ENCODE measurements around the gene CPB2.

CPB2 gene

DNA sequence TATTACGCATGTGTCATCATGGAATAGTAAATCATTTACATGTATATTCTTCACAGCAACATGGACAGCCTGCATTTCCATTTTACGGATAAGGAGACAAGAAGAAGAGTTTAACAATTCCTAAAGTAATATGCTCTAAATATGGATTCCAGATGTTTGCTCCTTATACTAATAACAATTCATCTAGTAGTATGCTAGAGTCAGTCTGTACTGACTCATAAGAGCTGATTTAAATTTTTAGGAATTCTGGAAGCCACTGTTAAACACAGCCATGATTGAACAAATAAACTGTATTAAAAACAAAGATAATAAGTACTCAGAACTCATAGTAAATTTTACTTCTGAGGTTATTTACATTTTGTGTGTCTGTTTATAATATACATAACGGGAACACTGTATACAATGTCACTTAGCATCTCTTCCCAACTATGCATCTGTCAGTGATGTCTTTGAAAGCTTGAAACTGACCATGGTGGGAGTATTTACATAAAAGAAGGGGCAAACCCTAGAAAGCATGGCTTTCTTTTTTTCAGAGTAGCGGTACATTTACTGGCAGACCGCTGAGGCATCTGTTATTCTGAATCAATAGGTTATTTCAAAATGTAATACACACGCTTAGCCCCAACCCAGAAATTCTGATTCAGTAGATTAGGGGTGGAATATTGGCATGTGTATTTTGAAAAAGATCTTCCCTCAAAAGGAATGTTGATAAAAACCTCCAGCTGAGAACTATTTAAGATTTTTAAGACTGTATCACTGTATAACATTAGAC lies 65.2 kb downstream of the CPB2 start:
- TF ChIP-seq, protein P1, sequence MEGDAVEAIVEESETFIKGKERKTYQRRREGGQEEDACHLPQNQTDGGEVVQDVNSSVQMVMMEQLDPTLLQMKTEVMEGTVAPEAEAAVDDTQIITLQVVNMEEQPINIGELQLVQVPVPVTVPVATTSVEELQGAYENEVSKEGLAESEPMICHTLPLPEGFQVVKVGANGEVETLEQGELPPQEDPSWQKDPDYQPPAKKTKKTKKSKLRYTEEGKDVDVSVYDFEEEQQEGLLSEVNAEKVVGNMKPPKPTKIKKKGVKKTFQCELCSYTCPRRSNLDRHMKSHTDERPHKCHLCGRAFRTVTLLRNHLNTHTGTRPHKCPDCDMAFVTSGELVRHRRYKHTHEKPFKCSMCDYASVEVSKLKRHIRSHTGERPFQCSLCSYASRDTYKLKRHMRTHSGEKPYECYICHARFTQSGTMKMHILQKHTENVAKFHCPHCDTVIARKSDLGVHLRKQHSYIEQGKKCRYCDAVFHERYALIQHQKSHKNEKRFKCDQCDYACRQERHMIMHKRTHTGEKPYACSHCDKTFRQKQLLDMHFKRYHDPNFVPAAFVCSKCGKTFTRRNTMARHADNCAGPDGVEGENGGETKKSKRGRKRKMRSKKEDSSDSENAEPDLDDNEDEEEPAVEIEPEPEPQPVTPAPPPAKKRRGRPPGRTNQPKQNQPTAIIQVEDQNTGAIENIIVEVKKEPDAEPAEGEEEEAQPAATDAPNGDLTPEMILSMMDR (IDR thresholded peaks at IDR 0.05; ENCODE audit: extremely low read depth, insufficient read depth, missing control alignments), result no peak
- in situ Hi-C loops (cut with MboI; ENCODE audit: low pct_unique_long_range_greater_than_20kb, low sequenced_read_pairs, unreplicated experiment), result no loop called here
- DNase-seq (ENCODE audit: low spot score), result no peak

DNA sequence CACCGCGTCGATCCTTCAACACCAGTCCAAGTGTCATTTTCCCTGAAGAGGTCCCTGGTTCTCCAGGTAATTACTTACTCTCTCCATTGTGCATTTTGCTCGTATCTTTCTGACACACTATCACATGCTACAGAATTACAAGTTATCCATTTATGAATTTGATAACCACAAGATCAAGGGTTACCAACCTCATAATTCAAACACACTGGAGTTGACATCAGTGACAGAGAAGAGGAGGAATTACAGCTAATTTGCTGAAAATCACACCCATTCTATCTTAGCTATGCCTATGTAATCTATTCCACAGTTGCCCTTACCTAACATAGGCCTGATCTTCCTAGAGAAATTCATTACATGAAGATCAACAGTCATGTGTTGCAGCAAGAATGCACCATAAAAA lies 66.5 kb downstream of the CPB2 start:
- in situ Hi-C loops (cut with MboI; ENCODE audit: low pct_unique_long_range_greater_than_20kb, low sequenced_read_pairs, unreplicated experiment), result no loop called here
- TF ChIP-seq, protein P1 (IDR thresholded peaks at IDR 0.05; ENCODE audit: extremely low read depth, insufficient read depth, missing control alignments), result no peak
- DNase-seq (ENCODE audit: low spot score), result no peak

DNA sequence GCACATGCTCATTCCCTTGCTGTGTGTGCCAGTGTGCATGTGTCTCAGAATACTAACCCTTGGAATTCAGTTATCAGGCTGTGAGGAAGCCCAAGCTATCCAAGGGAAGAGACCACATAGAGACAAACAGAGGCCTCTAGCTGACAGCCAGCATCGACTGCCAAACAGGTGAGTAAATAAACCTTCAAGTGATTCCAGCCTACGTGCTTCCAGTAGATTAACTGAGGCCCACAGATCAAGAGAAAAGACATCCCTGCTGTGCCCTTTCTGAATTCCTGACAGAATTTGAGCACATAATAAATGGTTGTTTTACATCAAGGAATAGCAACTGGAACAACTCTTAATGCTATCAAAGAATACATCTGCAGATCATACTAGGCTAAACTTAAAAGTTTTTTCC lies 69.8 kb downstream of the CPB2 start:
- in situ Hi-C loops (cut with MboI; ENCODE audit: low pct_unique_long_range_greater_than_20kb, low sequenced_read_pairs, unreplicated experiment), result no loop called here
- no peak for DNase-seq (ENCODE audit: low spot score)
- TF ChIP-seq, protein P1 (IDR thresholded peaks at IDR 0.05; ENCODE audit: extremely low read depth, insufficient read depth, missing control alignments), result no peak

DNA sequence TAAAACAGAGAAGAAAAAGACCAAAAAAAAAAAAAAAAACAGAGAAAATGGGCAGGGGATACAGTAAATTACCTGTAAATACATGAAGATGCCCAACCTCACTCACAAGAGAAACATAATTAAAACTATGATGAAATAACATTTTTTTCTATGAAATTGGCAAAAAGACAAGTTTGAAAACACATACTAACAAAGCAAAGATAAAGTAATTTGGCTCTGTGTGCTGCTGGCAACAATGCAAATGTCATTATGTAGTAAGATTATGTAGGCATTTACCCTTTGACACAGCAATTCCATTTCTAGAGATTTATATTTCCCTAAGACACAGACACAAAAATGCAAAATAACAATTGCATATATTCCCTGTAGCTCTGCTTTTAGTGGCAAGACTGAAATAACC lies 72.5 kb downstream of the CPB2 start:
- in situ Hi-C loops (cut with MboI; ENCODE audit: low pct_unique_long_range_greater_than_20kb, low sequenced_read_pairs, unreplicated experiment), result no loop called here
- DNase-seq (ENCODE audit: low spot score), result no peak
- TF ChIP-seq, protein P1 (IDR thresholded peaks at IDR 0.05; ENCODE audit: extremely low read depth, insufficient read depth, missing control alignments), result no peak

DNA sequence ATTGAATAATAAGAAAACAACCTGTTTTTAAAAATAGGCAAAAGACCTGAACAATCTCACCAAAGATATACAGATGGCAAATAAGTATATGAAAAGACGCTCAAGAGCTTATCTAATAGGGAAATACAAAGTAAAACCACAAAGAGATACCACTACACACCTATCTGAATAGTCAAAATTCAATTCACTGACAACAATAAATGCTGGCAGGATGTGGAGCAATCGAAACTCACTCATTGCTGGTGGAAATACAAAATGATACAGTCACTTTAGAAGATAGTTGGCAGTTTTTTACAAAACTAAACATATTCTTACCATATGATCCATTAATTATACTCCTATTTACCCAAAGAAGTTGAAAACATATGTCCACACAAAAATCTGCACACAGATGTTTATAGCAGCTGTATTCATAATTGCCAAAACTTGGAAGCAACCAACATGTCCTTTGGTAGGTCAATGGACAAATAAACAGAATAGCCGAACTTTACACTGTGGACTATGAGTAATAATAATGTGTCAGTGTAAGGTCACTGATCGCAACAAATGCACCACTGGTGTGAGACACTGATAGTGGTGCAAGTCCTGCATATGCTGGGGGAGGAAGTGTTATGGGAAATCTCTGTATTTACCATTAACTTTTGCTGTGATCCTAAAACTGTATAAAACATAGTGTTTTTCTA lies 73.1 kb downstream of the CPB2 start:
- in situ Hi-C loops (cut with MboI; ENCODE audit: low pct_unique_long_range_greater_than_20kb, low sequenced_read_pairs, unreplicated experiment), result no loop called here
- TF ChIP-seq, protein P1 (IDR thresholded peaks at IDR 0.05; ENCODE audit: extremely low read depth, insufficient read depth, missing control alignments), result no peak
- no peak for DNase-seq (ENCODE audit: low spot score)

DNA sequence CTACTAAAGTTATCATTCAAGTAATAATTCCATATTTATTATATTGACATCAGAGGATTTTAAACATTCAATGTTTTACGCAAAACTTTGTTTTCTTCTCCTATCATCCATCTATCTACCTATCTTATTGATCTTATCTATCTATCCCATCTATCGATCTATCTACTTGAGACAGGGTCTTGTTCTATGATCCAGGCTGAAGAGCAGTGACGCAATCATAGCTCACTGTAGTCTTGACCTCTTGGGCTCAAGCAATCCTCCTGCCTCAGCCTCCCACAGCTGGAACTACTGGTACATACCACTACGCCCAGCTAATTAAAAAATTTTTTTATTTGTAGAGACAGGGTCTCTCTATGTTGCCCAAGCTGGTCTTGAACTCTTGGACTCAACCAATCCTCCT lies 79.7 kb downstream of the CPB2 start:
- in situ Hi-C loops (cut with MboI; ENCODE audit: low pct_unique_long_range_greater_than_20kb, low sequenced_read_pairs, unreplicated experiment), result no loop called here
- DNase-seq (ENCODE audit: low spot score), result no peak
- TF ChIP-seq, protein P1 (IDR thresholded peaks at IDR 0.05; ENCODE audit: extremely low read depth, insufficient read depth, missing control alignments), result no peak
